ENCODE data around the gene RBM17.

DNA sequence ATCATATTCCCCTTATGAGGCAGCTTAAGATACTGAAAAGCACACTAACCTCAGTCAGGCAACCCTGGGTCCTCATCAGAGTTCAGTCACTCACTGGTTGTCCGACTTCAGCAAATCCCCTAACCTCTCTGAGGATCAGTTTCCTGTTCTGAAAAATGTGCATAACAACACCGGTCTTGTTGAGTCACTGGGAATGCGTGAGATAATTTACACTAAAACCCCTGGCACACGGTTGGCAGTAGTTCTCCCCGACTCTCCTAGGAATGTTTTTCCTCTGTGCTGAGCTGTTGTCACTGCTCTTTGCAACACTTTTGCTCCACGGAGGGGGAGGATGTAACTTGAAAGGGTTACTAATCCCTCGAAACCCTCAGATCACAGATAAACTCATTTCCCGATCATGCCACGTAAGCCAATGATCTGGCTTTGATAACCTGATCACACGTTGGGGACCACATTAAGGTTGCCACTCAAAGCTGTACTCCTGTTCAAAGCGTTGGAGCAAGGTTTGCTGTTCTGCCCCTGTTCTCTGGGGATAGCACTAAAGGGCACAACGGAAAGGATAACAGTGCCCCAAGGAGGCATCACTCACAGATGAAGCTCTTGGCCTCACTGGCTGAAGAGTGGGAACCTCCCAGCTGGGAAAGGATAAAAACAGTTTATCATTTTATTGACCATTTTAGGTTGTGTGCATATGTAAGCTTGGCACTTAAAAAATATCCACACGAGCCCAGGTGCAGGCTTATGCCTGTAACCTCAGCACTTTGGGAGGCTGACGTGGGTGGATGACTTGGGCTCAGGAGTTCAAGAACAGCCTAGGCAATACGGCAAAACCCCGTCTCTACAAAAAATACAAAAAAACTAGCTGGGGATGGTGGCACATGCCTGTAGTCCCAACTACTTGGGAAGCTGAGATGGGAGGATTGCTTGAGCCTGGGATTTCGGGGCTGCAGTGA, 5.0 kb upstream of the RBM17 start:
- TF ChIP-seq, protein P1, sequence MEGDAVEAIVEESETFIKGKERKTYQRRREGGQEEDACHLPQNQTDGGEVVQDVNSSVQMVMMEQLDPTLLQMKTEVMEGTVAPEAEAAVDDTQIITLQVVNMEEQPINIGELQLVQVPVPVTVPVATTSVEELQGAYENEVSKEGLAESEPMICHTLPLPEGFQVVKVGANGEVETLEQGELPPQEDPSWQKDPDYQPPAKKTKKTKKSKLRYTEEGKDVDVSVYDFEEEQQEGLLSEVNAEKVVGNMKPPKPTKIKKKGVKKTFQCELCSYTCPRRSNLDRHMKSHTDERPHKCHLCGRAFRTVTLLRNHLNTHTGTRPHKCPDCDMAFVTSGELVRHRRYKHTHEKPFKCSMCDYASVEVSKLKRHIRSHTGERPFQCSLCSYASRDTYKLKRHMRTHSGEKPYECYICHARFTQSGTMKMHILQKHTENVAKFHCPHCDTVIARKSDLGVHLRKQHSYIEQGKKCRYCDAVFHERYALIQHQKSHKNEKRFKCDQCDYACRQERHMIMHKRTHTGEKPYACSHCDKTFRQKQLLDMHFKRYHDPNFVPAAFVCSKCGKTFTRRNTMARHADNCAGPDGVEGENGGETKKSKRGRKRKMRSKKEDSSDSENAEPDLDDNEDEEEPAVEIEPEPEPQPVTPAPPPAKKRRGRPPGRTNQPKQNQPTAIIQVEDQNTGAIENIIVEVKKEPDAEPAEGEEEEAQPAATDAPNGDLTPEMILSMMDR (IDR thresholded peaks at IDR 0.05), result no peak
- TF ChIP-seq POLR2A (IDR thresholded peaks at IDR 0.05), result no peak
